Stimulated activated CD4-positive, alpha-beta T cell treated with anti-CD3 and anti-CD28 coated beads, Interleukin-1b, Interleukin-23, amount 100 ng/mL, for 48 hours (primary cell): ENCODE measurements around the gene HK3.
"Not testable (repeated sequence)": the region's sequence is repeated elsewhere in the genome, so short reads cannot be mapped to it uniquely, and the experiment has no call there.

Experiments used
- DNase-seq: peaks from one replicate; pipeline ENCODE4 v3.0.0-alpha.2; 2020

Gene HK3

DNA sequence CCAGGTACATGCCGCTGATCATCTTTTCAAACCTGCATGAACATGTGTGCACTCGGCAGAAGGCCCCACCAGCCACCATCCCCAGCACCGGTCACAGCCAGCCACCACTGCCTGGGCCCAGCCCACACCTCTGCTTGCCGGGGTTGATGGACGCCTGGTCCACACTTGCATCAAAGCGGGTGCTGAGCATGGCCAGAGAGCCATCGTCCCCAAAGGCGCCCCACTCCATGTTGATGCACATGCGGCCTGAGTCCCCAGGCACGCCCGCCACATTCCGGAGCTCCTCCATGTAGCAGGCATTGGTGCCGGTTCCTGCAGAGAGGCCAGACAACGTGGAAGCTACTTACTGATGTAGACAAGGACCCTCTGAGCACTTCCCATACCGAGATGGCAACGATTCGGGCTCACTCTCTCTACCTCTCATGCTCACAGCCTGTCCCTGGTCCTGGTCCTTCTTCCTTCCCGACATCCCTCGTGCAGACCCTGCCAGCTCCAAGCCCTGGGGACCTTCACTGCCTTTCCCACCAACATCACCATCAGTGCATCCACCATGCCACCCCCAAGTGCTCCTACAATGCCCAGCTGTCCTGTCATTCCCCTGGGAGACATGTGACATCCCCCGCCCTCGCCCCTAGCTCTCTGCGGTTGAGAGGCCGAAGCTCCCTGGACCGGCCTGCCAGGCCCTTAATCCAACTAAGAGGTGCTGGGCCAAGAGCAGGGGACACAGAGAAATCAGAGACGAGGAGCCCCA lies 17.2 kb downstream of the HK3 start:
- no peak for DNase-seq

DNA sequence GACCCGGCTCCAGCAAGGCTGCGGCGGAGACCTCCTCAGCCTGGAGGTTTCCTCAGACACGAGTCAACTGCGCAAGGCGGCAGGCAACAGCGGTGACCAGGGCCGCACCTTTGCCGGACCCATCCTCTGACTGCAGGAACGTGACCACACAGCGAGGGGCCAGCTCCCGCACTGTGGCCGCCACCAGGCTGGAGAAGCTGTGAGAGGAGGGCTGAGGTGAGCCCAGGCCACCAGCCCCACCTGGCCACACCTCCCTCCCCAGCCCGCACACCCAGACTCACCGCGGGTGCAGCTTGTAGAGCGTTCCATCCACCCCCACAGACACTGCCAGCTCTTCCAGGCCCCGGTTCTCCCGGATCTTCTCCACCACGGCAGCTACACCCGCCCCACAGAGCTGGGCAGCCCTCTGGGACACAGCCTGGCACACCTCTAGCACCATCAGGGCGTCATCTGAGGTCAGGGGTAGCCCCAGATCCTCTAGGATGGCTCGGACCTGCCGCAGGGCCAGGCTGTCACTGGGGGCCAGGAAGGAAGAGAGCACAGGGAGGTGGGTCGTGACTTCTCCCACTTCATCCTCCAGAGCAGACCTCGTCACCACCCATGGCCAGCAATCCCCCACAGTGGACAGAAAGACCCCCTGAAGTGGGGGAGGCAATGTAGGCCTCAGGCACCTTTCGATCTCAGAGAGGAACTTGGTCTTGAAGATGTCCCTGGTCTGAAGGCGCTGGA lies 18.0 kb downstream of the HK3 start:
- DNase-seq, result no peak

DNA sequence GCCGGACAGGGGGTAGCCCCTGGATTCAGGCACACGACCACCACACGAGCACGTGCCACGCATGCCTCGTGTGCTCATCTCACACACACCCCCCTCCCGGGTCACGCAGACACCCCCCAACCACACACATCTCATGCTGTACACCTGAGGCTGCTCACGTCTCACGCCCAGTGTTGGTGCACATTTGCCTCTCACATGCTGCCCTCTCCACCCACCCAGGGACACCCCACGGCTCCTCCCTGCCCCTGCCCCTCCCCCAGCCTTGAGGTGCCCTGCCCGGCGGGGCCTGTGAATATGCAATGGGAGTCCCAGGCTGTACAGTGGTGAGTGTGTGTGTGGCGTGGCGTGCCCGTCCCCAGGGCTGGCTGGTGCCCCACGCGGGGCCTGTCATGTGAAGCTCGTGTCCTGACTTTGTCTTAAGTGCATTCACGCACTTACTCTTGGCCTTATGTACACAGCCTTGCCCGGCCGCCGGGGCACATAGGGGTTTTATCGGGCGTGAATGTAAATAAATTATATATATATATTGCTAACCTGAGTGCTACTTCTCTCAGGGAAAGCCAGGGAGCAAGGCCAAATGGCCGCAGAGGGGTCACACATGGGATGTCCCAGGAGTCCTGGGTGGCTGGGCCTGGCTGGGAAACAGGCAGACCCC lies 18.7 kb downstream of the HK3 start:
- DNase-seq, result no peak

DNA sequence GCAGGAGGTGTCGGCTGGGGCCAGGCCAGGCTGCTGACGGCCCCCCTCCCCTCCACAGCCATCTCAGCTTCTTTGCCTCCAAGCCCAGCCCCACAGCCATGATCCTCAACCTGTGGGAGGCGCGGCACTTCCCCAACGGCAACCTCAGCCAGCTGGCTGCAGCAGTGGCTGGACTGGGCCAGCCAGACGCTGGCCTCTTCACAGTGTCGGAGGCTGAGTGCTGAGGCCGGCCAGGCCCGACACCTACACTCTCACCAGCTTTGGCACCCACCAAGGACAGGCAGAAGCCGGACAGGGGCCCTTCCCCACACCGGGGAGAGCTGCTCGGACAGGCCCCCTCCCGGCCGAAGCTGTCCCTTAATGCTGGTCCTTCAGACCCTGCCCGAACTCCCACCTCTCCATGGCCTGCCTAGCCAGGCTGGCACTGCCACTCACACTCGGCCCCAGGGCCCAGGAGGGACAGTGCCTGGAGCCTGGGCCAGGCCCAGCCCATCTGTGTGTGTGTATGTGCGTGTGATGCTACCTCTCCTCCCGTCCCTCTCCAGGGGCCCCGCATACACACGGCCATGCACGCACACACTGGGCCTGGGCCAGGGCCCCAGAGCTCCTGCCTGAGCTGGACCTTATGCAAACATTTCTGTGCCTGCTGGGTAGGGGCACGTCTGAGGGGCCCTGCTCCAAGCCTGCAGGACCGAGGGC lies 19.3 kb downstream of the HK3 start:
- no peak for DNase-seq

DNA sequence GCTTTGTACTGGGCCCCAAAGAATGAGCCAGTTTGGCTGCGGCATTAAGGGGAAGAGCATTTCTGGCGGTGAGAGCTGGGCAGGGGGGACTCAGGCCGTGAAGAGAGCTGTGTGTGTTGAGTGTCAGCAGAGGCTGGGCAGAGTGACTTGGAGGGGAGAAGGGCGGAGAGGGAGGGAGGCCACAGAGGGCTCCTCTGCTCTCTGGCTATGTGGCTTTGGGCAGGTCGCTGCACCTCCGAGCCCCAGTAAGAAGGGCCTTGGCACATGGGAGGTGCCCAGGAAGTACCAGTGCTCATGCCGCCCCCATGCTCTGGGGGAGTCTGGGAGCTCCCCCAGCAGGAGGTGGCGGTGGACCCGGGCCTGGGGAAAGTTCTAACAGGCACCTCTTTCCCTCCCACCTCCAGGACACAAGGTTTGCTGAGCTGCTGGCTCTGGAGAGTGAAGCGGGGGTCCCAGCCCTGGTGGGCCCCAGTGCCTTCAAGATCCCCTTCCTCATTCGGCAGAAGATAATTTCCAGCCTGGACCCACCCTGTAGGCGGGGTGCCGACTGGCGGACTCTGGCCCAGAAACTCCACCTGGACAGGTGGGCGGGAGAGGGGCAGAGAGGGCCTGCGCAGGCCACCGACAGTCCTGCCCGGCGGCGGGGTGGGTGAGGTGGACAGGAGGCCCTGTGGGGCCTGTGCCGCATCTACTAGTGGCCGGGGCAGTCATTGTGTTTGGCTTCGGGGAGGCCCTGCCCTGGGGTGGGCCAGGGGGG lies 20.1 kb downstream of the HK3 start:
- no peak for DNase-seq

DNA sequence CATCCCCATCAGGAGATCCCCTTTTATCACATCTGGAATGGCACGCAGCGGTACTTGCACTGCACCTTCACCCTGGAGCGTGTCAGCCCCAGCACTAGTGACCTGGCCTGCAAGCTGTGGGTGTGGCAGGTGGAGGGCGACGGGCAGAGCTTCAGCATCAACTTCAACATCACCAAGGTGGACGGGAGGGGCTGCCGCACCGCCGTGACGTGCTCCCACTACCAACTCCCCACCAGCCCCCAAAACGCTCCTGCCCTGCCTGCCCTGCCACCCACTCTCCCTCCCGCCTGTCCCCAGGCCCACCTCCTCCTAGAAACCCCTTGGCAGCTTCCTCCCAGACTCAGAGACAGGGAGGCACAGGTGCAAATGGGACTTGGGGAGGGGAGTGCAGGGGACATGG lies 20.7 kb downstream of the HK3 start:
- no peak for DNase-seq

DNA sequence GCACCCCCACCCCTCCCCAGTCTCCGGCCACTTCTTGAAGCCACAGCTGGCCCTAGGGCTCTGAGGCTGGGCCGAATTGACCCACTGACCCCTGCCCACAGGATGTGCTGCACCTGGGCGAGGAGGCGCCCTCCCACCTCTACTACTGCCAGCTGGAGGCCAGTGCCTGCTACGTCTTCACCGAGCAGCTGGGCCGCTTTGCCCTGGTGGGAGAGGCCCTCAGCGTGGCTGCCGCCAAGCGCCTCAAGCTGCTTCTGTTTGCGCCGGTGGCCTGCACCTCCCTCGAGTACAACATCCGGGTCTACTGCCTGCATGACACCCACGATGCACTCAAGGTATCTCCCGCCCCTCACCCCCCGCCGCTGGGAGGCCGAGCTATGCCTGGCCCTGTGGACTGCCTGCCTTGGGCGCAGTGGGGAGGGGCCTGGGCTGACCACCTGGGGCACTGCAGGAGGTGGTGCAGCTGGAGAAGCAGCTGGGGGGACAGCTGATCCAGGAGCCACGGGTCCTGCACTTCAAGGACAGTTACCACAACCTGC lies 21.3 kb downstream of the HK3 start:
- DNase-seq, result no peak

DNA sequence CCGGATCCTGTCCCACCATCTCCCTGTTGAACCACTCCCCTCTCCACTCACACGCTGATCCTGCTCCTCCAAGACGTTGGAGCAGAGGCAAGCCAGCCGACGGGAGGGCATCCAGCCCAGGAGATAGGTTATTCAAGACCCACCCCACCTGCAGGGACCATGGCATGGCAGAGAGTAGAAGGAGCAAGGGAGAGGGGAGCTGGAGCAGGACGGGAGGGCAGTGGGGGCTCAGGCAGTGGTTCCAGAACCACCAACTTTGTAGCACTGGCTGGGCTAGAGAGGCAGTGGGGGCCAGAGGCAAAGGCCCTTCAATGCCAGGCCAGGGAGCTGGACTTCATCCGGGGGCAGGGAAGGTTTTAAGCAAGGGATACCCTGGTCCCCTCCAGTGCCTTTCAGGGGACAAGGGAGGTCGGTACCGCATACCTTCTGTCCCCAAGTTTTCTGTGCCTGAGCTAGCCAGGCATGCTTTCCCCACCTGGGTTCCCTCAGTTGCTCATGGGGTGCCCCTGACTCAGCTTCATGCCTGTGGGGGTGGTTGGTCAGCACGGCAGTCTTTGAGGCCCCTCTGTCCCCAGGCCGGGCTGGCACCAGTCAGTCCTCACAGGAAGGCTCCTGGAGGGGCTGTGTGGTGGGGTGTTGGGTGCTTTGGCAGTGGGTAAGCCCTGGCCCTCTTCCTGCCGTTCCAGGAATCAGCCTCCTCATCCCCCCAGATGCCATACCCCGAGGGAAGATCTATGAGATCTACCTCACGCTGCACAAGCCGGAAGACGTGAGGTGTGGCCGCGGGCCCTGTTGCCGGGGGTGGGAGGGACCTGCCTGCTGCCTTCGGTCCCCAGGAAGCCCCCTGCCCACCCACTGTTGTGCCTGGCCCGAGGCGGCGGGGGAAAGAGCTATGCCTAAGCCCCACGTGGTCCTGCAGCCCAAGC lies 22.4 kb downstream of the HK3 start:
- DNase-seq, result no peak

DNA sequence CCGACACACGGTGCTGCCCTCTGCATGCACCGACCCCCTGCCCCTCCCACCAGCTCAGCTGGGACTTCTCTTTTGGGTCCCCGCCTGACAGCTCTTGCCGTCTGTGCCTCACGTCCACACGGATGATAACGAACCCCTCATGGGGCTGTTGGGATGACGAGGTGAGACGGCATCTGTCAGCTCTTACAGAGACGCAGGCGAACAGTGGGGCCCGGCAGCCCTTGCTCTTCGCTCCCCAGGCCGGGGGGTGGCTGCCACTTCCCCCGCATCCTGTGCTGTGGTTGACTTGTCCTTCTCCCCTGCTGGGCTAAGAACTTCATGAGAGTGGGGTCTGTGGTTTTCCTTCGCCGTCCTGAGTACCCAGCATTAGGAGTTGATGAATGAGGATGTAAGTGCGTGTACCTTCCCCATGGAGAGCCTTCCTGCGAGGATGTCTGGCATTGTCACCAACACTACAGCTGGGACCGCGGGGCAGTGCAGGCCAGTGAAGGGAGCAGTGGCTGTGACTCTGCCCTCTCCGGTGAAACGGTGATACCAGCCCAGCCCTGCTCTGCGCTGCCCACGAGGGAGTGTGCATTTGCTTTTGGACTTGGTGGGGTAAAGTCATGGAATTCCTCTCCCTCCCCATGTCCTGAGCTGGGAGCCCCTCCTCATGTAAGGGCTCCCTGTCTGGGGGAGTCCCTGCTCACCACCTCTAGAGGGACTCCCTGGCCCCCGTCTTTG lies 23.2 kb downstream of the HK3 start:
- no peak for DNase-seq

DNA sequence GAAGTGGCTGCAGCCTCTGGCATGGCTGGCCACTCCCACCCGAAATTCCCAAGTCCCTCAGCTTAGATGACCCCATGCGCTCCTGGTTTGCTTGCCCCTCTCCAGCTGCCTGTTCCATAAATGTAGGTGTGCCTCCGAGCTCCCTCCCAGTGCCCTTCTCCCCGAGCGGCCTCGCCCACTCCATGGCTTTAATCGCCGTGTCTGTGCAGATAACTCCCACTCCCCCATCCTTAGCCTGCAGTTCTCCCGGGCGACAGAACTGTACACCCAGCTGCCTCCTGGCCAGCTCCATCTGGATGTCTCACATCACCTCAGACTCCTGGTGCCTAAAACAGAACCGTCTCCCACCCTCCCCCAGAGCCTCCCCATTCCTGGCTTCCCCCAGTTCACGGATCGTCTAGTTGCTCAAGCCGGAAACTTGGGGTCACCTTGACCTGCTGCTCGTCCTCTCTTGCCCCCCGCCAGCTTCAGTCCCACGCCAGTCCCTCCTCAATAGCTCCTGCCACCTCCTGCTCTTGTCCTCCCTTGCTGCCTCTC lies 24.1 kb downstream of the HK3 start:
- no peak for DNase-seq

DNA sequence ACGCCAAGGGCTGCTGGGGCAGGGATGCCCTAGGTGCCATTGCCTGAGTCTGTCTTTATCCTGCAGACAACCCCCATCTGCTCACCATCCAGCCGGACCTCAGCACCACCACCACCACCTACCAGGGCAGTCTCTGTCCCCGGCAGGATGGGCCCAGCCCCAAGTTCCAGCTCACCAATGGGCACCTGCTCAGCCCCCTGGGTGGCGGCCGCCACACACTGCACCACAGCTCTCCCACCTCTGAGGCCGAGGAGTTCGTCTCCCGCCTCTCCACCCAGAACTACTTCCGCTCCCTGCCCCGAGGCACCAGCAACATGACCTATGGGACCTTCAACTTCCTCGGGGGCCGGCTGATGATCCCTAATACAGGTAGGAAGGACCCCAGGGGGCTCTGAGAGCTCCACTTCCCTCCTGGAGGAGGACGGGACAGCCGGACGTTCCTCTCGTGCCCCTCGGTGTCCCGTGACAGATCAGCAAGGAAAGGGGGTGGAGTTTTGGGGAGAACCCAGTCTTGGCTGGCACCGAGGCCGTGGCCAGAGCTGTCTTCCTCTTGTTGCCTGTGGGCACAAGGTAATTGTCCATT lies 24.9 kb downstream of the HK3 start:
- DNase-seq, result no peak

DNA sequence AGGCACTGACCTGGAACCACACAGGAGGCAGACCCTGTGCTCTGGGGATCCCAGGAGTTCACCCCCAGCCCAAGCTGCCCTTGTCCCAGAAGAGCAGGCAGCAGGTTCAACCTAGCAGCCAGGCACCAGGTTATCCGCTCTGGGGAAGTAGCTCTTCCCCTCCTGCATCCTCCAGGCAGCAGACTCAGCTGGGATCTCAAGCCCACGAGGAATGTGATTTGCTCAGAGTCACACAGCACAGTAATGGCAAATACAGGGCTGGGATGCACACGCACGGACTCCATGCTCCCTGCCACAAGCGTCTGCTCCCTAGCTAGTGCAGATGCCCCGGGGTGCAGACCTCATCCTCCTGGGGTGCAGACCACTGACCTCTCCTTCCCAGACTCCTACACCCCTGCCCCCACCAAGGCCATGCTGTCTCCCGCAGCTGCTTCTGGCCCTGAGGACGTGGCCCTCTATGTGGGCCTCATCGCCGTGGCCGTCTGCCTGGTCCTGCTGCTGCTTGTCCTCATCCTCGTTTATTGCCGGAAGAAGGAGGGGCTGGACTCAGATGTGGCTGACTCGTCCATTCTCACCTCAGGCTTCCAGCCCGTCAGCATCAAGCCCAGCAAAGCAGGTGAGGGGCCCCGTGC lies 25.5 kb downstream of the HK3 start:
- DNase-seq, result no peak

DNA sequence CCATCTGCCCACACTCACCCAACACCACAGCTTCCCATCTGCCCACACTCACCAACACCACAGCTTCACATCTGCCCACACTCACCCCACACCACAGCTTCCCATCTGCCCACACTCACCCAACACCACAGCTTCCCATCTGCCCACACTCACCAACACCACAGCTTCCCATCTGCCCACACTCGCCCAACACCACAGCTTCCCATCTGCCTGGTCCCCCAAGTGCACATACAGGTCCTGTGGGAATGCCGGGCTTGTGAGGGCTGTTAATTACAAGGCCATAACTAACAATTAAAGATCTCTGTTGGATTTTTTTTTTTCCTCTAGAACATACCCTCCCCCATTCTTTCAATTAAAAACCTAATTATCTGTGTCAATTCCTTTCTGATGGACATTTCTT lies 26.1 kb downstream of the HK3 start:
- DNase-seq, result not testable (repeated sequence)

DNA sequence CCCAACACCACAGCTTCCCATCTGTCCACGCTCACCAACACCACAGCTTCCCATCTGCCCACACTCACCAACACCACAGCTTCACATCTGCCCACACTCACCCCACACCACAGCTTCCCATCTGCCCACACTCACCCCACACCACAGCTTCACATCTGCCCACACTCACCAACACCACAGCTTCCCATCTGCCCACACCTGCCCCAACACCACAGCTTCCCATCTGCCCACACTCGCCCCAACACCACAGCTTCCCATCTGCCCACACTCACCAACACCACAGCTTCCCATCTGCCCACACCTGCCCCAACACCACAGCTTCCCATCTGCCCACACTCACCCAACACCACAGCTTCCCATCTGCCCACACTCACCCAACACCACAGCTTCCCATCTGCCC lies 26.6 kb downstream of the HK3 start:
- DNase-seq, result not testable (repeated sequence)

DNA sequence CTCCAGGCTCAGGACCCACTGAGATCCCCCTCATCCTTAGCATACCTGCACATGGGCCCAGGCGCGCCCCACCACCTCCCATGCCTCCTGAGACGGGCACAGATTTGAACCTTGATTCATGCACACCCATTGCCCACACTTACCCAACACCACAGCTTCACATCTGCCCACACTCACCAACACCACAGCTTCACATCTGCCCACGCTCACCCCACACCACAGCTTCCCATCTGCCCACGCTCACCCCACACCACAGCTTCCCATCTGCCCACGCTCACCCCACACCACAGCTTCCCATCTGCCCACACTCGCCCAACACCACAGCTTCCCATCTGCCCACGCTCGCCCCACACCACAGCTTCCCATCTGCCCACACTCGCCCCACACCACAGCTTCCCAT lies 28.5 kb downstream of the HK3 start:
- DNase-seq, result not testable (repeated sequence)

DNA sequence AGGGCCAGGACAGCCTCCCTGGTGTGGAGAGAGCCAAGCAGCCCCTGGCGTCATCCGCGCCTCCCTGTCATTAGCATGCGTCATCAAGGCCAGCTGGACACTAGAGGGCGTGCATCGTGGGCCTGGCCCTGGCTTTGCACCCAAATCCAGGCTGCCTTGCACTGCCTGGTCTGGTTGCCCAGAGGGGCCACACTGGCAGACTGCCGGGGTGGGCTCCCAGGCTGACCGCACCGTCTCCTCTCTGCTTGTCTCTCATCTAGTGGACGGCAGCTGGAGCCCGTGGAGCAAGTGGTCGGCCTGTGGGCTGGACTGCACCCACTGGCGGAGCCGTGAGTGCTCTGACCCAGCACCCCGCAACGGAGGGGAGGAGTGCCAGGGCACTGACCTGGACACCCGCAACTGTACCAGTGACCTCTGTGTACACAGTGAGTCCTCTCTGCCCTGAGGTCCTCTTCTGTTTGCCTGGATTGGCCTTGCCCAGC lies 29.0 kb downstream of the HK3 start:
- no peak for DNase-seq

DNA sequence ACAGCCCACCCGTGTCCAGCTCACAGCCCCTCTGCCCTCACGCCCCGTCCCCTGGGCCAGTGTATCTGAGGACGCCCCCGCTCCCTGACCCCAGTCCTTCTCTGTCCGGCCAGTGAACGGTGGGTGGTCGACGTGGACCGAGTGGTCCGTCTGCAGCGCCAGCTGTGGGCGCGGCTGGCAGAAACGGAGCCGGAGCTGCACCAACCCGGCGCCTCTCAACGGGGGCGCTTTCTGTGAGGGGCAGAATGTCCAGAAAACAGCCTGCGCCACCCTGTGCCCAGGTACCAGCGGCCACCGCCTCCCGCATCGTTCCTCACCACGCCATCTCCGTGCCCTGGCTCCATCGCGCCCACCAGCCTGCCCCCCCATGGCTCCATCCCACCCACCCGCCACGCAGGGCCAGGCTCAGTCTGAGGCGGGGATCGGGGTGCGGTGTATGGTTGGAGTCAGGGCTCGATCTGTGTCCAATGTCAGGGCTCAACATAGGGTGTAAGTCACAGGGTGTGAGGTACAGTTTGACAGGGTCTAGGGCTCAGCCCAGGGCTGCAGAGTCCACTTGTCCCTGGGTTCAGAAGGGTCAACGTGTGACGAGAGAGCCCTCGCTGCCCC lies 29.5 kb downstream of the HK3 start:
- no peak for DNase-seq

DNA sequence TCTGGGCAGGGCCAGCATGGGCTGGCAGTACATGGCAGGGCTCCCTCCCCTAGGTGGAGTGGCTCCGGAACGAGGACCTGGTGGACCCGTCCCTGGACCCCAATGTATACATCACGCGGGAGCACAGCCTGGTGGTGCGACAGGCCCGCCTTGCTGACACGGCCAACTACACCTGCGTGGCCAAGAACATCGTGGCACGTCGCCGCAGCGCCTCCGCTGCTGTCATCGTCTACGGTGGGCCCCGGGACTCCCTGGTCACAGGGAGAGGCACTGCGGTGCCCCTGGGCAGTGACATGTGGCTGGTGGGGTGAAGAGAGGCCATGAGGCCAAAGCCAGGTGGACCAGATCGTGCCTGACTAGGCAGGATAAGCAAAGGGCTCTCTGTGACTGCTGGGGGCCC lies 30.4 kb downstream of the HK3 start:
- DNase-seq, result no peak

DNA sequence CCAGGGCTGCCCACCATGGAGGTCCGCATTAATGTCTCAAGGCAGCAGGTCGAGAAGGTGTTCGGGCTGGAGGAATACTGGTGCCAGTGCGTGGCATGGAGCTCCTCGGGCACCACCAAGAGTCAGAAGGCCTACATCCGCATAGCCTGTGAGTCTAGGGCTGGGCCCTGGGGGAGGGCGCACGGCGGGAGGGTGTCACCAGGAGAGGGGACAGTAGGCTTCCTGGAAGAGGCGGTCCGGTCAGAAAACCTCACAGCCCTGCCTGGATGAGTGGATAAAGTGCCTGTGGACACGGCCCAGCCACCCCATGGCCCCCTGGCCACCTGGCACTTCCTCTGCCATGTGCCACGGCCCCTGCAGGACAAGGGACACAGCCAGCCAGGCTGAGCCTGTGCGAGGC lies 31.0 kb downstream of the HK3 start:
- DNase-seq, result no peak
